Activated T-cell treated with anti-CD3 and anti-CD28 coated beads, Interleukin-2, amount 50 U/mL, for 48 hours (primary cell): Measurements from ENCODE around the gene CMBL.
"Not testable (repeated sequence)": the region's sequence is repeated elsewhere in the genome, so short reads cannot be mapped to it uniquely, and the experiment has no call there.

ENCODE experiments used
- DNase-seq, 2 experiments: peaks; one replicate each; pipeline ENCODE4 v3.0.0-alpha.2; 2020

Gene CMBL

GRCh38 chr5:10283927-10284635 lies 23.6 kb downstream of the CMBL start:
- peak; percentile 88 to 90 for DNase-seq

- DNase-seq, result no peak
Measured at GRCh38 chr5:10279925-10280720, 27.6 kb downstream of the CMBL start.

GRCh38 chr5:10279328-10279727 lies 28.4 kb downstream of the CMBL start:
- no peak for DNase-seq

- no peak for DNase-seq
Measured at GRCh38 chr5:10278658-10279279, 28.9 kb downstream of the CMBL start.

GRCh38 chr5:10277773-10278630 lies 29.7 kb downstream of the CMBL start:
- no peak for DNase-seq

- no peak for DNase-seq
Measured at GRCh38 chr5:10276691-10277090, 31.0 kb downstream of the CMBL start.

- DNase-seq, result no peak
Measured at GRCh38 chr5:10275991-10276390, 31.7 kb downstream of the CMBL start.

- no peak for DNase-seq
Measured at GRCh38 chr5:10275460-10275859, 32.2 kb downstream of the CMBL start.

- not testable (repeated sequence) for DNase-seq
Measured at GRCh38 chr5:10272875-10273209, 34.9 kb downstream of the CMBL start.

GRCh38 chr5:10272053-10272874 lies 35.4 kb downstream of the CMBL start:
- DNase-seq, result no peak

GRCh38 chr5:10268100-10268499 lies 39.6 kb downstream of the CMBL start:
- DNase-seq, result no peak

- DNase-seq, result no peak
Measured at GRCh38 chr5:10266839-10267238, 40.9 kb downstream of the CMBL start.

- no peak for DNase-seq
Measured at GRCh38 chr5:10266137-10266536, 41.6 kb downstream of the CMBL start.

- DNase-seq, result no peak
Measured at GRCh38 chr5:10265245-10266109, 42.2 kb downstream of the CMBL start.

GRCh38 chr5:10264604-10265003 lies 43.1 kb downstream of the CMBL start:
- no peak for DNase-seq

GRCh38 chr5:10262995-10263394 lies 44.7 kb downstream of the CMBL start:
- no peak for DNase-seq

GRCh38 chr5:10262121-10262774 lies 45.5 kb downstream of the CMBL start:
- no peak for DNase-seq

GRCh38 chr5:10261065-10261464 lies 46.6 kb downstream of the CMBL start:
- no peak for DNase-seq

GRCh38 chr5:10259899-10260298 lies 47.8 kb downstream of the CMBL start:
- no peak for DNase-seq

- DNase-seq, result no peak
Measured at GRCh38 chr5:10257870-10258269, 49.8 kb downstream of the CMBL start.

GRCh38 chr5:10254686-10255085 lies 53.0 kb downstream of the CMBL start:
- no peak for DNase-seq
